GDM1 (cell line): ENCODE results near the gene CX3CL1.
"Not testable (repeated sequence)": the region's sequence is repeated elsewhere in the genome, so short reads cannot be mapped to it uniquely, and the experiment has no call there.

Source experiments
- DNase-seq: peaks from one replicate; lab custom pipeline; 2025; lab: John Stamatoyannopoulos, UW

CX3CL1 gene

DNA sequence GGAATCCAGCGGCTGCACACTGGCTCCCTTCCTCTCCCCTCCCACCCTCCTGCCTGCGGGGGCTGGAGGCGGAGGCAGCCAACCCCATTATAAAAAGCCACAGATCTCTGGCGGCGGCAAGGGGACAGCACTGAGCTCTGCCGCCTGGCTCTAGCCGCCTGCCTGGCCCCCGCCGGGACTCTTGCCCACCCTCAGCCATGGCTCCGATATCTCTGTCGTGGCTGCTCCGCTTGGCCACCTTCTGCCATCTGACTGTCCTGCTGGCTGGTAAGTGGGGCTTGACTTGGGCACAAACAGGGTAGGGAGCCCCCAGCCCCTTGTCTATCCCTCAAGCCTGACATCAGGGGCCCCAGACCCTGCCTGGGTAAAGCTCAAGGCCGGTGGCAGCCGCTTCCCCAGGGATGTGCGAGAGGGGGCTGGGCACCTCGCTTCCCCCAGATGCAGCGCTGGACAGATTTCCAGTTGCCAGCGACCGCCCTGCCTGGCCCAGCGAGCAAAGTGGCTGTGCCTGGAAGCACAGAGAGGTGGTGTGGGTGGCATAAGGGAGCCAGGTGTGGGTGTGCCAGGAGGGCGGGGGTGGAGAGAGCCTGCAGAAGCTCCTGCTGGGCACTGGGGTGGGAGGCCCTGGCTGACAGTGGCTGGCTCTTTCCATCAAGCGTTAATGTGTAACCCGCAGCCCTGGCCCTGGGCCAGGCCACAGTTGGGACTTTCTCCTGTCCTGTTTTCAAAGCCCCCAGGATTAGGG, at the start of gene CX3CL1:
Gene CX3CL1, plus strand, starts transcription at position 119 of the 745 bp plus-strand sequence. Its CDS starts 79 bp downstream, at position 198.
- DNase-seq, result no peak

DNA sequence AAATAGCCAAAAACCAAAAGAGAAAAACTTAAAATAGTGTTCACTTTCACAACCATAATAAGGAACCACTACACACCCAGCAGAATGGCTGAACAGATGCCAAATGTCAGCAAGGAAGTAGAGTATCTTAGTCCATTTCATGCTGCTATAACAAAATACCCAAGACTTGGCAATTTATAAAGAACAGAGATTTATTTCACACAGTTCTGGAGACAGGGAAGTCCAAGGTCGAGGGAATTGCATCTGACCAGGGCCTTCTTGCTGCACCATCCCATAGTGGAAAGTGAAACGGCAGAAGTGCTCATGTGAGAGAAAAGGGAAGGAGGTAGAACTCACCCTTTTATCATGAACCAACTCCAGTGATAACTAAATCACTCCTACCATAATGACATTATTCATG, 47.5 kb upstream of the CX3CL1 start:
- DNase-seq, result no peak

DNA sequence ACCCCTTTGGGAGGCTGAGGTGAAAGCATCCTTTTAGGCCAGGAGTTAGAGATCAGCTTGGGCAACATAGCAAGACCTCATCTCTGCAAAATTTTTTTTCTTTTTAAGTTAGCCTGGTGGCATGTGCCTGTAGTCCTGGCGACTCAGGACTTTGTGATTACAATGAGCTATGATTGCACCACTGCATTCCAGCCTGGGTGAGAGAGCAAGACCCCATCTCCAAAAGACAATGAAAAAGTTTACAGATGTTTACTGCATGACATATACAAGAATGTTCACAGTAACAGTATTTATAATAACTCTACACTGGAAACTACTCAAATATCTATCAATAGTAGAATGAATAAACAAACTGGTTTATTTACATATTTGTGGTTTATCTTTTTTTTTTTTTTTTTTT, 46.8 kb upstream of the CX3CL1 start:
- DNase-seq, result no peak

DNA sequence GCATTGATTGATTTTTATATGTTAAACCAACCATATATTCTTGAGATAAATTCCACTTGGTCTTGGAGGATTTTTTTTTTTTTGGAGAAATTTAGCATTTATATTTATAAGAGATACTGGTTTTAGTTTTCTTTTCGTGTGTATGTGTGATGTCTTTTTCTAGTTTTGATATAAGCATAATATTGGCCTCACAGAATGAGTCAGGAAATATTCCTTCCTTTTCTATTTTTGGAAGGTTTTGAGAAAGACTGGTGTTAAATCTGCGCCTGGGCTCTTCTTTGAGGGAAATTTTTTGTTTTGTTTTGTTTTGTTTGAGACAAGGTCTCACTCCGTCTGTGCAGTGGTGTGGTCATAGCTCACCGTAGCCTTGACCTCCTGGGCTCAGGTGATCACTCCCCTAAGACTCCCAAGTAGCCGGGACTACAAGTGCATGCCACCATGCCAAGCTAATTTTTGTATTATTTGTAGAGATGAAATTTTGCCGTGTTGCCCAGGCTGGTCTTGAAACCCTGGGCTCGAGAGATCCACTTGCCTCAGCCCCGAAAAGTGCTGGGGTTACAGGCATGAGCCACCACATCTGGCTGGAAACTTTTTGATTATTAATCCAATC, 42.5 kb upstream of the CX3CL1 start:
- no peak for DNase-seq

DNA sequence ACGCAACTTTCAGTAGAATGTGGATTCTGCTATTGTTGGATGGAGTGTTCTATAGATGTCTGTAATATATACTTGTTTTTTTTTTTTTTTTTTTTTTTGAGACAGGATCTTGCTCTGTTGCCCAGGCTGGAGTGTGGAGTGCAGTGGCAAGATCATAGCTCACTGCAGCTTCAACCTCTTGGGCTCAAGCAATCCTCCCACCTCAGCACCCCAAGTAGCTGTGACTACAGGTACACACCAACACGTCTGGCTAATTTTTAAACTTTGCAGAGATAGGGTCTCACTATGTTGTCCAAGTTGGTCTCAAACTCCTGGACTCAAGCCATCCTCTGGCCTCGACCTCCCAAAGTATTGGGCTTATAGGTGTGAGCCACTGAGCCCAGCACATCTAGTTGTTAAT, 40.9 kb upstream of the CX3CL1 start:
- no peak for DNase-seq

DNA sequence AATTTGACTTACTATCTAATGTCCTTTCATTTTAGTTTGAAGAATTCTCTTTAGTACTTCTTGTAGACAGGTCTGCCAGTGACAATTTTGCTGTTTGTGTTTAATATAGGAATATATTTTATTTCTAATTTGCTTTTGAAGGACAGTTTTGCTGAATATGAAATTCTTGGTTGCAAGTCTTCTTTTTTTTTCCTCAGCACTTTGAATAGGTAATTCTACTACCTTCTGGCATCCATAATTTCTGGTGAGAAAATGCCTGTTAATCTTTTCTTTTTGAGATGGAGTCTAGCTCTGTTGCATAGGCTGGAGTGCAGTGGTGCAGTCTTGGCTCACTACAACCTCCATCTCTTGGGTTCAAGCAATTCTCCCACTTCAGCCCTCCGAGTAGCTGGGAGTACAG, 38.9 kb upstream of the CX3CL1 start:
- DNase-seq, result no peak

DNA sequence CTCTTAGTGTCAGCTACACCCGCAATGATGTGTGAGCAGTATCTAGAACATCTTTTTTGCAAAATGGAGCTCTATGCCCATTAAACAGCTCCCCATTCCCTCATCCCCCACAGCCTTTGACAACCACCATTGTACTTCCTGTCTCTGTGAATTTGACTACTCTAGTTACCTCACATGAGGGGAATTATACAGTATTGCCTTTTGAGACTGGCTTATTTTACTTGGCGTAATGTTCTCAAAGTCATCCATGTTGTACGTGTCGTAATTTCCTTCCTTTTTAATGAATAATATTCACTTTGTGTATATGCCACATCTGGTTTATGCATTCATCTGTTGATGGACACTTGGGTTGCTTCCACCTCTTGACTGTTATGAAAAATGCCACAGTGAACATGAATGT, 36.9 kb upstream of the CX3CL1 start:
- DNase-seq, result no peak

DNA sequence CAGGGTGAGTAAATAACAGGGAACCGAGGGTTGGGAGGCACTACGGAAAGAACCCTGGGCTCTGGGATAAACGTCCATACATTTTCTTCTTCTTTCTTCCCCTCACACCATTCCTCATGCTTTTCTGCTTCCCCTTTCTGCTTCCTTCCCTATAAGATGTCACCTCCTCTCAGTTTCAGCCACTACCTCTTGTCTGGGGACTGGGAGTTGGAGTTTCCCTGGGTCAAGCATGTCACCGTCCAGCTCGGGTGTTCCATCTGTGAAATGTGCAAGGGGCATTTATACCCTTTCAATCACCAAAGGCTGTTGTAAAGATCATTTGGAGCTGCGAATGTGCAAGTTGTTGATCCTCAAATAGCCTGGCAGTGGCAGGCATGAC, 31.2 kb upstream of the CX3CL1 start:
- no peak for DNase-seq

DNA sequence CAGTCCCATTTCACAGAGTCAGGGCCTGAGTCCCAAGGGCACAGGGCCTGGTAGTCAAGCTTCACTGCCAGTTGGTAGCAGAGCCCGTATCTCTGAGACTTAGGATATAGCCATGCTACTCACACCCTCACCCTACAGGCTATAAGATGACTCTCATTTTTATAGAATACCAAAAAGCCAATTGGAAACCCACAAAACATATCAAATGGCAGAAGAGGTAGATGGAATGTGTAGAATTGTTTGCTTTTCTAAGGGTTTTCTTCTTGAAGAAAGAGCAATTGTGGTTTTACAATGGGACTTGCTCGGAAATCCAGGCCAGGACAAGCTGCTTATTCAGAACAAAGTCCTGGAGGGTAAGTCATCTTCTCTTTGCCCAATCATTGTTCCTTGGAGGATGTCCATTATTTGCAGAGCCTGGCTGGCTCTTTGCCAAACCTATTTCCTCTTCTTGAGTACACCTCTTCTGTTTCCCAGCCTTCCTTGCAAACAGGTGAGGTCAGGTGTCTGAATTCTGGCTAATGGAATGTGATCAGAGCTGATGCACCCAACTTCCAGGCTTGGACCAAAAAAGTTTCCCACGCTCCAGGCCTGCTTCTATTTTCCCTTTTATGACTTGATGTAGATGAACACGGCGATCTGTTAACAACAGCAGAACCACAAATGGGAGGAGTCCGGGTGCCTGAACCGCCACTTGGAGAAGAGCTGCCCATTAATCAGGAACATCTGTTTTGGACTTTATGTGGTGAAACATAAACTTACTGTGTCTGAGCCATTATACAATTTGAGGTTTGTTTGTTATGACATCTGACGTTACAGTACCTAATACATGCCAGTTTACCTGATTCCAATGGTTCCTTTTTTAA, 30.6 kb upstream of the CX3CL1 start:
- DNase-seq, result no peak

DNA sequence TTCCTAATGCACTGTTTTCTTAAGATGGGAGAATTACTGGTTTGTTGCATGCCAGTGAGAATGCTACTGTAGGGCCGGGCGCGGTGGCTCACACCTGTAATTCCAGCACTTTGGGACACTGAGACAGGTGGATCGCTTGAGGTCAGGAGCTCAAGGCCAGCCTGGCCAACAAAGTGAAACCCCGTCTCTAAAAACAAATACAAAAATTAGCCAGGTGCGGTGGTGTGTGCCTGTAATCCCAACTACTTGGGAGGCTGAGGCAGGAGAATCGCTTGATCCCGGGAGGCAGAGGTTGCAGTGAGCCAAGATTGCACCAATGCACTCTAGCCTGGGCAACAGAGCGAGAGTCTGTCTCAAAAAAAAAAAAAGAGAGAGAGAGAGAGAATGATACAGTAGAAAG, 29.7 kb upstream of the CX3CL1 start:
- not testable (repeated sequence) for DNase-seq

DNA sequence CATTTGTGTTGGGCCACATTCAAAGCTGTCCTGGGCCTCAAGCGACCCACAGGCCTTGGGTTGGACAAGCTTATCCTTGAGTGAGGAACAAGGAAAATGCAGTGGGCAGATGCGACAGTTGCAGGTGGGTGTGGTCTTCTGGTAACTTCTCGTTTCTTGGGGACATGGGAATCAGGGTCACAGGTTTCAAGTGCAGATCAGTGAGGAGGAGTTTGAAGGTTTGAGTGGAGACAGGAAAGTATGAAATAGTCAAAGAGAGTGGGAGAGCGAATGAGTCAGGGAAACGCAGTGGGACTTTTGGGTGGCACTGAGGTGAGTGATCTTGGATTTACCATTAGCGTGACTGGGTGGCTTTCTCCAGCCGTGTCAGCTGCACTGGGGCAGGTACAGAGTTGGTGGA, 29.1 kb upstream of the CX3CL1 start:
- no peak for DNase-seq

DNA sequence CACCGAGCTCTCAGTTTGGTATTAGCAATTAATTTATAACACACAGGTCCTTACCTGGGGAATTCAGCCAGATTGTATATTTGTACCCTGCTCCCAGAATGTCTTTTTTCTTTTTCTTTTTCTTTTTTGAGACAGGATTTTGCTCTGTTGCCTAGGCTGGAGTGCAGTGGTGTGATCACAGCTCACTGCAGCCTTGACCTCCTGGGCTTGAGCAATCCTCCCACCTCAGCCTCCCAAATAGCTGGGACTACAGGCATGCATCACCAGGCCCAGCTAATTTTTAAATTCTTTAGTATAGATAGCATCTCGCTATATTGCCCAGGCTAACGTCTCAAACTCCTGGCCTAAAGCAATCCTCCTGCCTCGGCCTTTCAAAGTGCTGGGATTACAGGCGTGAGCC, 28.2 kb upstream of the CX3CL1 start:
- not testable (repeated sequence) for DNase-seq

DNA sequence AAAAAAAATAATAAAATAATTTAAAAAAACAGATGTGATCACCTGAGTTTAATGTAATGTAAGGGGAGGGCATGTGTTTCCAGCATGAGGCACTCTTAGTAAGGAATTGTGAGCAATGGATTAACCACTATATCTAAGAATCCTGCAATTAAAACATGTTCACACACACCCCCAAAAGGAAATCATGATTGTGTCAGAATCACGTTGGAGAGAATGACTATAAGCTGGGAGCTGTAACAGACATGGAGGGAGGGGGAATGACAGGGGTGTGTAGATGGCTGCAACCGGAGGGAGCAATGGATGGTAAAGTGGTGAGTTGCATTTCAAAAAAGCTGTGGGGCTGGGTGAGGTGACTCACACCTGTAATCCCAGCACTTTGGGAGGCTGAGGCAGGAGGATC, 27.3 kb upstream of the CX3CL1 start:
- DNase-seq, result no peak

DNA sequence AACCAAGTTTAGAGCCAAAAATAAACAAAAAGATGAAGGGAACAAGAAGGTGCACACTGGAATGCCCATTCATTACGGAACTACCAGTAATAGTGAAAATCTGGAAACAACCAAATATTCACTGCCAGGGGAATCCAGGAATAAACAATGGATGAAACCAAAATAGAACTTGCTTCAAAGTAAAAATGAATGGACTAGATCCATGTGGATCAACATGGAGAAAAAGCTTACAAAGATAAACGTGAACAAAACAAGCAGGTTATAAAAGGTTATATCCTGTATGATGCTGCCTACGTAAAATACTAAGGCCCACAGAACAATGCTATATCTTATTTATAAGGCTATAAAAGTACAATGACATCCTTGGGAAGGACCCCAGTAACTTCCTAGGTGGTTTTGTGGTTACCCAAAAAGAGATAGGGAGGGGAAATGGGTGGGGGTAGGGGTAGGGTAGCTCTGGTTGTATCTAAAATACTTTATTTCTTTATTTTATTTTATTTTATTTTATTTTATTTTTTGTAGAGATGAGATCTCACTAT, 26.6 kb upstream of the CX3CL1 start:
- DNase-seq, result no peak

DNA sequence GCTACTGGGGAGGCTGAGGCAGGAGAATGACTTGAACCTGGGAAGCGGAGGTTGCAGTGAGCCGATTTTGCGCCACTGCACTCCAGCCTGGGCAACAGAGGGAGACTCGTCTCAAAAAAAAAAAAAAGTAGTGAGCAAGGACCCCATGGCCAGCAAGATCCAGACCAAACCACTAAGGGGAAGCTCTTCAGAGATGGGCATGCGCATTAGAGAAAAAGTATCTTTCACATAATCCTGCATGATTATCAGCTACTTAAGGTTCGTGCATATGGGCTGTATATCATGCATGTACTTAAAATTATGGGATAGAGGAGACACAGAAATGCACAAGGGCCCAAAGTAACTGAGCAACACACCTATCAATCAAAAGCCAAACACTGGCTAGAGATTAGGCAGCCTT, 24.4 kb upstream of the CX3CL1 start:
- no peak for DNase-seq

DNA sequence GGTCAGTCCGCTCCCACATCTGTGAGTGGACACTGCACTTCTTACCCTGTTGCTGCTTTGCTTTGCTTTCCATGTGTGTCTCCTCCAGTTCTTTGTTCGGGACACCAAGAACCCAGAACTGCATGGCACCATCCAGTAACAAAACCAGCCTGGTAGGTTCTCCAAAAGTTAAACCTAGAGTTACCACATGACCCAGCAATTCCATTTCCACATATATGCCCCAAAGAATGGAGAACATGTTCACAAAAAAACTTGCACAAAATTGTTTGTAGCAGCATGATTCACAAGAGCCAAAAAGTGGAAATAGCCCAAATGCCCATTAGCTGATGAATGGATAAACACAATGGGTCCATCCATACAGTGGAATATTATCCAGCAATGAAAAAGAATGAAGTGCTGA, 24.0 kb upstream of the CX3CL1 start:
- DNase-seq, result no peak

DNA sequence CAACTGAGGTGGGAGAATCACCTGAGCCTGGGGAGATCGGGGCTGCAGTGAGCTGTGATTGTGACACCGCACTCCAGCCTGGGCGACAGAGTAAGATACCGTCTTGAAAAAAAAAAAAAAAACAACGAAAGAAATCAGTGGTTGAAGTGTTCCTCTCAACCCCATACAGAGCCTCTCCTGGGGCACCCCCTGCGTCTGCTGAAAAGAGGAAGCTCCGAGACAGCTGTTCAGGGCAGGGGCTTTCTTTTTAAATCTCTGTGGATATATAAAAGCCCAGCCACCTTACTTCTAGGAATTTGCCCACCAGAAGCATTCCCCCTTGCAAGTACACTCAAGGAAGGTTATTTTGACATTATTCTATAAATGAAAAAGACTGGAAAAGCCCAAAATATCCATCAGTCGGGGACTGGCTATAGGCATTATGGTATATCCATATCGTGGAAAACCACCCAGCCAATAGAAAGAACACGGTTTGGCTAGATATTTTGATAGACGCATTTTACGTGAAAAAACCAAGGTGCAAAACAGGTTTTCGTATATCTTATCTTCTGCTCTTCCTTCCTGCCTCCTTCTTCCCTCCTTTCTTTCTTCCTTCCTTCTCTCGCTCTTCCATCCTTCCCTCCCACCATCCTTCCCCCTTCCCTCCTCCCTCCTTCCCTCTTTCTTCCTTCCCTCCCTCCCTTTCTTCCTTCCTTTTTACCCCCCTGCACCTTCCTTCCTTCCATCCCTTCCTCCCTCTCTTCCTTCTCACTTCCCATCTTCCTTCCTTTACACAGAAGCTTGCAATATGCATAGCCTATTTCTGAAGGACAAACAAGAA, 22.9 kb upstream of the CX3CL1 start:
- no peak for DNase-seq

DNA sequence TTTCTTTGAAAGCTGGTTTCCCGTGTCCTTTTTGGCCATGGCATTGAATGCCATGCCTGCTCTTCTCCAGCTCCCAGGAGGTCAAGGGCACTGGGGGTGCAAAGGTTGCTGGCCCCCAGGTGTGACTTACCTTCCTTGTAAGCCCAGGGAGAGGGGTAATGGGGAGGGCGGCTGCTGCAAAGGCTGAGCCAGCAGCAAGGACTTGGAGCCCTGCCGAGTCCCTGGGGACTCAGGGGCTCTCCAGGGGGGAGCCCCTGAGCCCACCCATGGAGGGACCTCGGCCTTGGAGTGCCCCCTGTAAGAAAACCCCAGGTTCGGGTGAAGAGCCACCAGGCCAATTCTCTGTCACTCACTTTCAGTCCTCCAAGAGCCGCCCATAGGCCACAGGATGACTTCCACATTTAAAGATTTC, 19.6 kb upstream of the CX3CL1 start:
- DNase-seq, result no peak

DNA sequence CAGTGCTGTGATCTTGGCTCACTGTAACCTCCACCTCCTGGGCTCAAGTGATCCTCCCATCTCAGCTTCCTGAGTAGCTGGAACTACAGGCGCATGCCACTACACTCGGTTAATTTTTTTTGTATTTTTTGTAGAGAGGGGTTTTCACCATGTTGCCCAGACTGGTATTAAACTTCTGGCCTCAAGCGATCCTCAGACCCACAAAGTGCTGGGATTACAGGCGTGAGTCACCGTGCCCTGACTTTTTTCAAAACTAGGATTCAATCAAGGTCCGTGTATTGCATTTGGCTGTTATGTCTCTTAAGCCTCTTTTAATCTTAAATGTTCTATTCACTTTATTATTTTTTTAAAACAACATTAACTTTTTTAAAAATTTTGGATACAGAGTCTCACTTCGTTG, 18.0 kb upstream of the CX3CL1 start:
- DNase-seq, result no peak

DNA sequence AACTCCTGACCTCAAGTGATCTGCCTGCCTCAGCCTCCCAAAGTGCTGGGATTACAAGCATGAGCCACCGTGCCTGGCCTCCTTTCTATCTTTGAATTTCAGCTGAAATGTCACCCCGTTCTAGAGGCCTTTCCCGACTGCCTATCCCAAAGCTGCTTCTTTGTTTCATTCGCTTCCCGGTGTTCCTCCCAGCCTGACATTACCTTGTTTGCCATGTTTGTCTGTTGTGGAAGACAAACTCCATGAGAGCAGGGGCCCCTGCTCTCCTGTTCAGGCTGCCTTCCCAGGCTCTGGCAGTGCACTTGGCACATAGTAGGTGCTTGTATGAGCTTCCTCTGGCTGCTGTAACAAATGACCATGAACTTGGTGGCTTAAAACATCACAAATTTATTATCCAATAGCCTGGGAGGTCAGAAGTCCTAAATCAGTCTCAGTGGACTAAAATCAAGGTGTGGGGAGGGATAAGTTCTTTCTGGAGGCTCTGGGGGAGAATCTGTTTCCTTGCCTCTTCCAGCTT, 16.3 kb upstream of the CX3CL1 start:
- DNase-seq, result no peak

DNA sequence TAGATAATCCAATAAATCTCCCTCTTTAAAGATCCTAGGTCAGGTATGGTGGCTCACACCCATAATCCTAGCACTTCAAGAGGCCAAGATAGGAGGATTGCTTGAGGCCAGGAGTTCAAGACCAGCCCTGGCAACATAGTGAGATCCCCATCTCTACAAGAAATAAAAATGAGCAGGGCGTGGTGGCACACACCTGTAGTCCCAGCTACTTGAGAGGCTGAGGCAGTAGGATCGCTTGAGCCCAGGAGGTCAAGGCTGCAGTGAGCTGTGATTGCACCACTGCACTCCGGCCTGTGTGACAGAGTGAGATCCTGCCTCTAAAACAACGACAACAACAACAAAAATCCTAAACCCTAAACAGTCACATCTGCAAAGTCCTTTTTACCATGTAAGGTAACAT, 15.7 kb upstream of the CX3CL1 start:
- no peak for DNase-seq
